ENCODE results near the gene AFM. TPM values are rescaled to one million over a fixed set of nuclear protein-coding genes. Genes with fewer than 3 reads are reported as not detected.

AFM gene
- total RNA-seq, 1 donor from 2014 or later = not detected

- intact Hi-C loops (cut with DNase I) = no loop called here
These were observed 45.6 kb upstream of the AFM start, which contains the start of gene AFP for GRCh38 chr4:73435984-73436383. AFP (plus strand) TSS chr4:73436221; CDS start chr4:73436263, 42 bp downstream.

GRCh38 chr4:73436674-73437557 lies 44.6 kb upstream of the AFM start:
- Histone ChIP-seq H3K4me3 (no peak overlapping the region), H3K4me1 (no peaks in the 10 kb centered on the region), H3K9me3 (no peaks in the 10 kb centered on the region), H3K27ac (no peak overlapping the region), H3K36me3 (no peaks in the 10 kb centered on the region), H3K27me3 (no peaks in the 10 kb centered on the region)
- no peak for TF ChIP-seq CTCF (IDR thresholded peaks at IDR 0.05)
- no peak for DNase-seq (ENCODE audit: low spot score in 2 of 2)
- intact Hi-C loops (cut with DNase I) = no loop called here

More at GRCh38 chr4:73435984-73436383, 45.6 kb upstream of the AFM start, which contains the start of gene AFP:
- DNase-seq (ENCODE audit: low spot score in 2 of 2) = no peak
- Histone ChIP-seq H3K4me3 (no peak within 1 kb of the TSS), H3K4me1 (no peaks in the 10 kb centered on the region), H3K9me3 (no peaks in the 10 kb centered on the region), H3K27me3 (no peaks in the 10 kb centered on the region), H3K27ac (no peak within 1 kb of the TSS), H3K36me3 (no peaks in the 10 kb centered on the region)
- no peak for TF ChIP-seq CTCF (IDR thresholded peaks at IDR 0.05)

GRCh38 chr4:73437558-73437956 lies 44.0 kb upstream of the AFM start:
- DNase-seq (ENCODE audit: low spot score in 2 of 2) = no peak
- Histone ChIP-seq H3K9me3 (no peaks in the 10 kb centered on the region), H3K4me1 (no peaks in the 10 kb centered on the region), H3K27me3 (no peaks in the 10 kb centered on the region), H3K4me3 (no peak overlapping the region), H3K36me3 (no peaks in the 10 kb centered on the region), H3K27ac (no peak overlapping the region)
- no peak for TF ChIP-seq CTCF (IDR thresholded peaks at IDR 0.05)
- intact Hi-C loops (cut with DNase I) = no loop called here

- Histone ChIP-seq H3K27ac (no peak overlapping the region), H3K27me3 (no peaks in the 10 kb centered on the region), H3K4me1 (no peaks in the 10 kb centered on the region), H3K9me3 (no peaks in the 10 kb centered on the region), H3K4me3 (no peak overlapping the region), H3K36me3 (no peaks in the 10 kb centered on the region)
- intact Hi-C loops (cut with DNase I) = no loop called here
- DNase-seq (ENCODE audit: low spot score in 2 of 2) = no peak
- no peak for TF ChIP-seq CTCF (IDR thresholded peaks at IDR 0.05)
These were observed 43.5 kb upstream of the AFM start for GRCh38 chr4:73438048-73438447.

- H3K4me3 ChIP-seq = no peak overlapping the region
- no peaks in the 10 kb centered on the region for H3K27me3 ChIP-seq
- H3K9me3 ChIP-seq = no peaks in the 10 kb centered on the region
- no peaks in the 10 kb centered on the region for H3K4me1 ChIP-seq
- no peak for DNase-seq (ENCODE audit: low spot score in 2 of 2)
- intact Hi-C loops (cut with DNase I) = no loop called here
- no peak overlapping the region for H3K27ac ChIP-seq
- TF ChIP-seq CTCF (IDR thresholded peaks at IDR 0.05) = no peak
- H3K36me3 ChIP-seq = no peaks in the 10 kb centered on the region
These were observed 42.8 kb upstream of the AFM start for GRCh38 chr4:73438582-73439215.

Measured in ascending aorta (tissue), 2 donors.